Activated CD4-positive, CD25-positive, alpha-beta regulatory T cell treated with anti-CD3 and anti-CD28 coated beads, Interleukin-2, amount 50 U/mL, for 72 hours (primary cell): ENCODE measurements around the gene LPAR1.
"Not testable (repeated sequence)": the region's sequence is repeated elsewhere in the genome, so short reads cannot be mapped to it uniquely, and the experiment has no call there.

ENCODE experiments used
- DNase-seq: peaks from one replicate; pipeline ENCODE4 v3.0.0; 2021

Gene LPAR1

DNA sequence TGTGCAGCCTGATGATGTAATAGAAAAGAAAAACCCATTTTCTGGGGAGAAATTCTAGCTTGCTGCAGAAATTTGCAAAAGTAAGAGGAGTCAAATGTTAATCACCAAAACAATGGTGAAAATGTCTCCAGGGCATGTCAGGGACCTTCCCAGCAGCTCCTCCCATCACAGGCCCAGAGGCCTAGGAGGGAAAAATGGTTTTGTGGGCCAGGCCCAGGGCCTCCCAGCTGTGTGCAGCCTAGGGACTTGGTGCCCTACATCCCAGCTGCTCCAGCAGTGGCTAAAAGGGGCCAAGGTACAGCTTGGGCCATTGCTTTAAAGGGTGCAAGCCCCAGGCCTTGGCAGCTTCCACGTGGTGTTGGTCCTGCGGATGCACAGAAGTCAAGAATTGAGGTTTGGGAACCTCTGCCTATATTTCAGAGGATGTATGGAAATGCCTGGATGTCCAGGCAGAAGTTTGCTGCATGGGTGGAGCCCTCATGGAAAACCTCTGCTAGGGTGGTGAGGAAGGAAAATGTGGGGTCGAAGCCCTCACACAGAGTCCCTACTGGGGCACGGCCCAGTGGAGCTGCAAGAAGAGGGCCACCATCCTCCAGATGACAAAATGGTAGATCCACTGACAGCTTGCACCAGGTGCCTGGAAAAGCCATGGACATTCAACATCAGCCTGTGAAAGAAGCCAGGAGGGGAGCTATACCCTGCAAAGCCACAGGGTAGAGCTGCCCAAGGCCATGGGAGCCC, 176.7 kb downstream of the LPAR1 start:
- DNase-seq: not testable (repeated sequence)

DNA sequence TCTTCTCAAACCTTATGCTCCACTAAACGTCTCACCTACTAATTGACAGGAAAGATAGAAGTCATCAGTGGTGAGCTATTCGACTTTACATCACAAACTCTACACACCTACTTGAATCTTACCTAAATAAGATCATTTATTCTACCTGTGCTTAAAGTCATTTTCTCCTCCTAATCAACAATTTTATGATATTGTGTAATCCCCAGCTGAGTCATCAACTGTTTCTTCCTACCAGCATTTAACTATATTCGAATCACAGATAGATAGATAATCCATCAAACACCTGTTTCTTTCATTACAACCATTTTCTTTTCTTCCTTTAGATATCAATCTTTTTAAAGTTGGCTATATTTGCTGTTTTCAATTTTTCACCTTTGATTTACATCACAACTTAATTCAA, 181.5 kb downstream of the LPAR1 start:
- no peak for DNase-seq

DNA sequence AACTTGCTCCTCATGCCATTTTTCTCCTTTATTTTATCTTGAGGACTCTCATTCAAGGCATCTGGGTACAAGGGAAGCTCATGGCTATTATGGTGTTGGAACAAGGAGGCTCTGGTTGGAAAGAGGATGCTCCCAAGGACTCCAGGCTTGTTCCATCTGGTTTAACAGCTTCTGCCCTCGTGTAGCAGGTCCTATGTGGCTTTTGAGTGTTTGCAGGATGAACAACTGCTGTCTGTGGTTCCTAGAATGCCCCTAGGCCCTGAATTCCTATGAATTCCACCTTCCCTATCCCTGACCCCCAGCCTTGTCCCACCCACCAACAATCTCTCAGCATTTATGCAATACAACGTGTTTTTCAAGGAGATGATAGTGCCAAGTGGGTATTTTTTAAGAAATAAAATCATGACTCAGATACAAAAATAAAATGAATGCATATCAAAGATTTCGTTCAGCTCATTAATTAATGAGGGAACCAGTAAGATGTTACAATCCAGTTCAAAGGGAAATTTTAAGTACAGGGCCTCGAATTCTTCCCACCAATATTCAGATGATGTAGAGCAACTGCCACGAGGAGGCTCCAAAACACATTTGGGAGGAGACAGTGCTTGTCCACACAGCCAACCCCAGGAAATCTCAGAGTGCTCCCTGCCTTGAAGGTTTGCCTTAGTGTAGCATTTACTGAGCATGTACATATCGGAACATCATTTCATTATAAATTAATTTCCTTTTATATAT, 187.7 kb downstream of the LPAR1 start:
- no peak for DNase-seq

DNA sequence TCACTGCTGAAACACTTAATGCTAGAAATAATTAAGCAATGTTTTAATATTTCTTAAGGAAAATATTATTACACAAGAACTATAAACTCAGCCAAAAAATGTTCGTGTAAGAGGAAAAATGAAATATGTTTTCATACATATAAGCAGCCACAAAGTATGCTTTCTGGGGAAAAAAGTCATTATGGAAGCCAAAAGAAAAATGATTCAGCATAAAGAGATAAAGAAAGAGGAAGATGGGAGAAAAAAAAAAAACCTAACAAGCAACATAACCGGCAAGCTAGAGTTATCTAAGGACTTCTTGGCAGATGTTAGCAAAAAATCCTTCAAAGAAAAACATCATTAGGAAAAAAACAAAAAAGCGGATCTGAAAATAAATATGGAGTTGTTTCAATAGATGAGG, 190.6 kb downstream of the LPAR1 start:
- DNase-seq: no peak

DNA sequence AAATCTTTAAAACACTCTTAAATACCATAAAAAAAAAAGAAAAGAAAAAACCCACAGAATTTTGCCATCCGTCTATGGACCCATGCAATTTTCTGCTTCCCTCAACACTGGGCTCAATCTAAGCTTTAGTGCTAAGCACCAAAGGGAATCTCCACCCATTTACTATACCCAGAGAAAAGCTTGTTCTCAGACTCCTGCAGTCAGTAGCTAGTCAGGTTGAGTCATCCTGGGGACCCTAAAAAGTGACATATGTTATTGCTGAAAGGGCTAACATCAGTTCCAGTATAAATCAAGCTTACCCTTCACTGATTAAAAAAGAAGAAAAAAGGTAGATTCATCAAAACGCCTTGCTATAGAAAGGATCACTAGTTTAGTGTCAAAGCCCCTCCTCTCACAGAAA, 192.1 kb downstream of the LPAR1 start:
- no peak for DNase-seq

DNA sequence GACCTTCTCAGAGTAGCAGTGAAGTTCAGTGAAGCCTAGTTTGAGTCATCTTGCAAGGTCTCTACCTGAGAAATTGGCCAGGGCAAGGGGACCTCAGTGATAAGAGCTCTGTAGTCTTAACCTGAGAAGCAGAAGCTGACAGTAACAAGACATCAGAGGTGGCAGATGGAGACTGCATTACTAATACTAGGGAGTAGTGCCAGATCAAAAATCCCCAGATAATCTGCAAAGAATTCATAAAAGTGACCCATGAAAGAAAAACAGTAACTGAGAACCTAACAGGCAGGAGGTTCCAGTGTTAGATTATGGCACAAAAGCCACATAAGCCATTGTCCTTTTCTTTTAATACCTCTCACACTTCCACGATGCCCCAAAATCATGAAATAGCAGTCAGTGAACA, 194.1 kb downstream of the LPAR1 start:
- no peak for DNase-seq

DNA sequence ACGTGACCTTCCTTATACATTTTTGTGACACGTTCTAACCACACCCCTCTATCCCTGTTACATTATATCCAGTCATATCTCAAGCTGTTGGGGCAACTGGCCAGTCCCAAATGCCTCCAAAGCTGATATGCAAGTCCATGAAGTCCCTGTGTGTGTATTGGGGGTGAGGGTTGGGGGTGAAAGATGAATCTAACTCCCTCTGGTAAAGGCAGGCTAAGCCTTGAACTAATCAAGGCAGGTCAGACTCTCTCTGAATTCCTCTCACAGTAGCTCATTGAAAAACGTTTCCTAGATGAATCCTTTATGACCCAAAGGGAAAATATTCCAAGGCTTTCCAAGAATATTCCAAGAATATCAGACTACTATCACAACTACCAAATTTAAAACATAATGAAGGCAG, 195.3 kb downstream of the LPAR1 start:
- DNase-seq: no peak

DNA sequence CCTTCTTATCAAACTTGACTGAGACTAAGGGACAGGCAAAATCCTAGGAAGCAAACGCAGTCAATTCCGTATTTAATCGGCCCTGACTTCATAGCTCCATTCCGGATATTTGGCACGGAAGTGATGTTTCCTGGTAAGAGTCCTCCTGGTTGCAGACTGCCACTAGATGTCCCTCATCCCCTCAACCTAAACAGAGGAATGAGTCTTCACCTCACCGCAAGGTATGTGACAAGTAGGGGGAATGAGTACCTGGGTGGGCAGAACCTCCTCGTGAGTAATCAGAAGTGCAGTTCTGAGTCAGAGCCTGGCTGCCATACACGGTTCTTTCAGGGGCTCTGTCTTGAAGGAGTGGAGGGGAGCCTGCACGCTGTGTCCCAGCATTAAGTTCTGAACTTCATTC, 196.1 kb downstream of the LPAR1 start:
- DNase-seq: no peak

DNA sequence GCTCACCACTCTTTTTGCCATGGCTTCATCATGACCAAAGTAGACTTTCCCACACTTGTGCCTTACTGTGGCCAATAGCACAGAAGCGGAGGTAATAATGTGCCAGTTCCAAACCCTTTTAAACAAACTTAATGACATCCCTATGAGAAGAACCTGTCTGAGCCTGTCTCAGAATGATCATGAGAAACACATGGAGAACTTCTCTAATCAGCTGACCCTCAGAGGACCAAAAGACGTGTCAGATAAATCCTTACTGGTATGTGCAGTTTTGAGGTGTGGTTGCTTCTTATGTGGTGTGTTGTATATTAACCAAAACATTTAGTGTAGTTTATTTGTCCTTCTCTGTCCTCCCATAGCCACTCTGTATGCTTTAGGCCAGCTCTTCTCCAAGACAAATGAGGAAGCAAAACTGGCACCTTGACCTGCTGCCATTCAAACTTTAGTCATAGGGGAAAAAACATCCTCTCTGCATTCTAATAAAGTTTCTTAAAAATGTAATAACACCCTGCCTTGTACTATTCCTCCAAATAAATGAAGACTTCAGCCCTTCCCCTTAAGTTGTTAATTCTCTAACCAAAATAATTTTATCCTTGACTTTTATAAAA, 200.8 kb downstream of the LPAR1 start:
- no peak for DNase-seq

DNA sequence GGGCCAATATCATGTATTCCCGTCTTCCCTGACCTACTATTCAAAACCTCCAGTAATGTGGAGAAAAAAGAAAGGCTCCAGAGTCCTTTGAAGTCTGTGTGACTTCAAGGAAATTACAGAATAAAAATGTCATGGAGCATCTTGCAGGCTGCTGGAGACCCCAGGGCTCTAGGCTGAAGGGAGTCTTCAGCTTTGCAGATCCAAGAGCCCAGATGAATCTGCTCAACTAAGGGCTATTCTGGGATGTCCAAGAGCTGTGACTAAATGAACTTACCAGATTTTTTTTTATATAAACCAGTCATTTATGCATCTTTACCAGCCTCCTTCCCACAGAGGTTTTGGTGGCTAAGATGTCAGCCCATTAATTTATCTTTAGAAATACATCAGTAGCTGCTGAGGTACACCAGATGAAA, 202.4 kb downstream of the LPAR1 start:
- no peak for DNase-seq

DNA sequence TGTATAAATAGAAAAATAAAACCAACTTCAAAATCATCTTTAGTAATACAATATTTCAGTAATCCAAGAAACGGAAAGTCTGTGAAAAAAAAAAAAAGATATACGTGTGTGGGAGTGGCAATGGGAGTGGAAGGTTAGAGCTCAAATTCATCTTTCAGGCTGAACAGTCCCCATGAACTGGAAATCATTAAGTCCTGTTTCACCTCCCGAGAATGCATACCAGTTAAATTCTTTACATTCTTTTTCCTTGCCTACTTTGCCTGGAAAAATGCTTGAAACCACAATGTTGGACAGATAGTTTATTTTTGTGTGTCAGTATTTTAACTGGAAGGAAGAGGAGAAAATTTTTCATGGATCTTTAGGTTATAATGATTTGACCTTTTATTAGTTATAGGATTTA, 202.9 kb downstream of the LPAR1 start:
- no peak for DNase-seq

DNA sequence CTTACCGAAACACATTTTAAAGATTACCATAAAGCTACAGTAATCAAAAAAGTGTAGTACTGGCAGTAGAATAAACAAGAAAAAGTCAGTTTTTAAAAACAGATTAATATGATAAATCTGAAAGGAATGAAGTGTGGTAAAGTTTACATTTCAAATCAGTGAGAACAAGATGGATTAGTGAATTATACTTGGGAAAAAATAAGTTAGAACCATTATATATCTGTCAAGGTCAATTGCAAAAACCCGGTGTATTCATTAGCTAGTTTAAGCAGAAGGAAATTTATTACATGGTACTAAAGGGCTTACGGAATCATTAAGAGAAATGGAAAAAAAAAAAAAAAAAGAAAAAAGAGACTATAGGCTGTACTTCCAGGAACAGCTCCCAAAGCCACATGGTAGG, 205.3 kb downstream of the LPAR1 start:
- no peak for DNase-seq

DNA sequence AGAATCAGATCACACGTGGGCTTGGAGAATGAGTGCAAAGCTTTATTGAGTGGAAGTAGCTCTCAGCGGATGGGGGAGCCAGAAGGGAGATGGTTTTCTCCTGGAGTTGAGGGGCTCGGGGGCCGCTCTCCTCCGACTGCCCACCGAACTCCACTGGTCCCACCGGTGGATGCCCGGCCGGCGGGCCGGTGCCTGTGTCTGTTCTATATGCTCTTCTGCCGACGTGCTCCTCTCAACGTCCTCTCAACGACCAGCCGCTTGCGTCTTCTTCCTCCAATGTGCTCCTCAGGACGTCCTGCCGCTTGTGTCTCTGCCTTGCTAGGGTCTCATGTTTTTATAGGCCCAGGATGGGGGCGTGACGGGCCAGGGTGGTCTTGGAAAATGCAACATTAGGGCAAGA, 207.8 kb downstream of the LPAR1 start:
- no peak for DNase-seq

DNA sequence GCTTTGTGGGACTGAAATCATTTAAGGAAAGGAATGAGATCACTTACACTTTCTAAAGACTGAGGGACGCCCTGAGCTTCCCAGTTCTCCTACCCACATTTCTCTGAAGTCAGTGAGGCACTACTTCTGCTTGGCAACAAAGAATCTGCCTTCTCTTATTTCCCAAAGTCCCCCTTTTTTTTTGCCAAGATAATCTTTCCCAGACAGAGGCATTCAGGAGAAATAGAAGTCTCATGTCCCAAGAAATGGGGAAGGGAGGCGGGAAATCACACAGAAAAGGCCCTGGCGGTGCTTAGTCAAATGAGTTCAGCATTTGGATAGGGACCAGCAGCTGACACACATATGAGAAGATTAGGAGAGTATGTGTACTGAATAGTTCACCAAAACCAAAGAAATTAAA, 210.0 kb downstream of the LPAR1 start:
- no peak for DNase-seq

DNA sequence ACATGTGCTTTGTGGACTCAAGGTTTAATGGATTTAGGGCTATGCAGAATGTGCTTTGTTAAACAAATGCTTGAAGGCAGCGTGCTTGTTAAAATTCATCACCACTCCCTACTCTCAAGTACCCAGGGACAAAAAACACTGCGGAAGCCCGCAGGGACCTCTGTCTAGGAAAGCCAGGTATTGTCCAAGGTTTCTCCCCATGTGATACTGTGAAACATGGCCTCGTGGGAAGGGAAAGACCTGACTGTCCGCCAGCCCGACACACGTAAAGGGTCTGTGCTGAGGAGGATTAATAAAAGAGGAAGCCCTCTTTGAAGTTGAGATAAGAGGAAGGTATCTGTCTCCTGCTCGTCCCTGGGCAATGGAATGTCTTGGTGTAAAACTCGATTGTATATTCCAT, 211.9 kb downstream of the LPAR1 start:
- not testable (repeated sequence) for DNase-seq

DNA sequence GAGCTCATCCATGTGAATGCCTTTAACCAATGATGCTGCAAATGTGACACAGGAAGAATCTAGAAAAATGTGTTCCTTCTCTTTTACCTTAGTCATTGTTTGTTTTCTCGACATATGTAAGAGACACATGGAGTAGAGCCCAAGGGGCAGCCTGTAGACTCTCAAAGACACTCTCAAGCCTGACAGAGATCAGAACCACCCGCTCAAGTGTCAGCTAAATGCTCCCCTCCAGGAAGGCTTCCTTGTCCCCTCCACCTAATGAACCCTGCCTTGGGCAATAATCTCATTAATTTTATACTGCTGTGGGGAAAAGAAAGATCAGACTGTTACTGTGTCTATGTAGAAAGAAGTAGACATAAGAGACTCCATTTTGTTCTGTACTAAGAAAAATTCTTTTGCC, 212.3 kb downstream of the LPAR1 start:
- DNase-seq: no peak

DNA sequence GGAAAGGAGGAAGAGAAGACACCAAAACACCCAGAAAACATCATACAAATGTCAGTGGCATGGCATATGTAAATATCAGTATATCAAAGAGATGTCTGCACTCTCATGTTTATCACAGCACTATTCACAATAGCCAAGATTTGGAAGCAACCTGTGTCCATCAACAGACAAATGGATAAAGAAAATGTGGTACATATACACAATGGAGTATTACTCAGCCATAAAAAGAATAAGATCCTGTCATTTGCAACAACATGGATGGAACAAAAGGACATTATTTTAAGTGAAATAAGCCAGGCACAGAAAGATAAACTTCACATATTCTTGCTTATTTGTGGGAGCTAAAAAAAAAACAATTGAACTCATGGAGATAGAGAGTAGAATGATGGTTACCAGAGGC, 213.1 kb downstream of the LPAR1 start:
- DNase-seq: not testable (repeated sequence)
